Endothelial cell (in vitro differentiated cells): ENCODE results near the gene MMP7. TPM values are rescaled to one million over a fixed set of nuclear protein-coding genes. Genes with fewer than 3 reads are reported as not detected.

Experiments used
- DNase-seq: peaks from one replicate; pipeline ENCODE4 v3.0.0; 2021; ENCODE audit warnings: low spot score
- H3K27ac Mint-ChIP-seq: one replicate; pipeline ENCODE4 v1.8.0; 2021; ENCODE audit warnings: mixed read lengths, inconsistent platforms; ENCODE audit not compliant: unreplicated experiment
- H3K27me3 Mint-ChIP-seq: one replicate; pipeline ENCODE4 v1.8.0; 2021; ENCODE audit warnings: mild to moderate bottlenecking, moderate library complexity, mixed read lengths, inconsistent platforms; ENCODE audit not compliant: unreplicated experiment
- H3K36me3 Mint-ChIP-seq: one replicate; pipeline ENCODE4 v1.8.0; 2021; ENCODE audit warnings: mild to moderate bottlenecking, low read depth, mixed read lengths, inconsistent platforms; ENCODE audit not compliant: unreplicated experiment
- H3K4me1 Mint-ChIP-seq: one replicate; pipeline ENCODE4 v1.8.0; 2021; ENCODE audit warnings: mild to moderate bottlenecking, mixed read lengths, inconsistent platforms; ENCODE audit not compliant: unreplicated experiment
- H3K4me3 Mint-ChIP-seq: one replicate; pipeline ENCODE4 v1.8.0; 2021; ENCODE audit warnings: mild to moderate bottlenecking, mixed read lengths, inconsistent platforms; ENCODE audit not compliant: unreplicated experiment
- H3K9me3 Mint-ChIP-seq: one replicate; pipeline ENCODE4 v1.8.0; 2021; ENCODE audit warnings: mixed read lengths, inconsistent platforms; ENCODE audit not compliant: unreplicated experiment
- total RNA-seq: library from RNA; stranded (reverse); fragmentation: NEBNext Ultra II Directional; extraction: Animal tissue kit (Norgen Biotek cat#: 25700); gene quantifications from one replicate; pipeline ENCODE4 v1.2.1, GENCODE V29; 2021; ENCODE audit not compliant: unreplicated experiment
- TF ChIP-seq, protein P1 (sequence below): fragments of 200-600 bp; sonication (generic); IDR thresholded peaks from one replicate; pipeline ENCODE4 v1.5.0; 2021; ENCODE audit warnings: antibody characterized with exemption; ENCODE audit not compliant: unreplicated experiment

Gene MMP7
- total RNA-seq, 1 donor from 2014 or later: not detected

DNA sequence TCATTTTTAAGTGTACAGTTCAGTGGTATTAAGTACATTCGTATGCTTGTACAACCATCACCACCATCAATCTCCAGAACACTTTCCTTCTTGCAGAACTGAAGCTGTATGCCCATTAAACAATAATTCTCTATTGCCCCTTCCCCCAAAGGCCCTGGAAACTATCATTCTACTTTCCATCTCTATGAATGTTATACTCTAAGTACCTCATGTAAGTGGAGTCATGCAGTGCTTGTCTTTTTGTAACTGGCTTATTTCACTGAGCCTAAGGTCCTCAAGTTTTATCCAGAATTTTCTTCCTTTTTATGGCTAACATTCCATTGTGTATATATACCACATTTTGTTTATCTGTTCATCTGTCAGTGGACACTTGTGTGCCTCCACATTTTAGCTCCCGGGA, 29.7 kb downstream of the MMP7 start:
- Mint-ChIP-seq H3K4me3 (no peak overlapping the region), H3K27me3 (peaks cover 2% of the 10 kb centered on the region), H3K27ac (no peak overlapping the region)

DNA sequence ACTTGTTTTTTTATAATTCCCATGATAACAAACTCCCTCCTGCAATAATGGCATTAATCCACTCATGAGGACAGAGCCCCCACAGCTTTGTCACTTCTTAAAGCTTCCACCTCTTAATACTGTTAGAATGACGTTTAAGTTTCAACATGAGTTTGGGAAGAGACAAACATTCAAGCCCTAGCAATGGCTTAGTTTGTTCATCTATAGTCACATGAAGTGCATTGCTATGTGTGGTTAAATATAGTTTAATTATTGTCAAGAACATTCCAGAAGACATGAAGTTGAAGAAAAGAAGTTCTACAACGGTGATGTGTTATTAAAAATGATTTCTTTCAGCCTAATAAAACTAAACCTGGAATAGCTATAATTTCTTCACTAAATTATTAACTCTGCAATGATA, 30.6 kb downstream of the MMP7 start:
- Mint-ChIP-seq H3K9me3 (no peaks in the 10 kb centered on the region), H3K27me3 (peaks cover 2% of the 10 kb centered on the region), H3K27ac (no peak overlapping the region), H3K4me3 (no peak overlapping the region), H3K36me3 (no peaks in the 10 kb centered on the region), H3K4me1 (peaks cover 2% of the 10 kb centered on the region)
- DNase-seq: no peak
- TF ChIP-seq, protein P1, sequence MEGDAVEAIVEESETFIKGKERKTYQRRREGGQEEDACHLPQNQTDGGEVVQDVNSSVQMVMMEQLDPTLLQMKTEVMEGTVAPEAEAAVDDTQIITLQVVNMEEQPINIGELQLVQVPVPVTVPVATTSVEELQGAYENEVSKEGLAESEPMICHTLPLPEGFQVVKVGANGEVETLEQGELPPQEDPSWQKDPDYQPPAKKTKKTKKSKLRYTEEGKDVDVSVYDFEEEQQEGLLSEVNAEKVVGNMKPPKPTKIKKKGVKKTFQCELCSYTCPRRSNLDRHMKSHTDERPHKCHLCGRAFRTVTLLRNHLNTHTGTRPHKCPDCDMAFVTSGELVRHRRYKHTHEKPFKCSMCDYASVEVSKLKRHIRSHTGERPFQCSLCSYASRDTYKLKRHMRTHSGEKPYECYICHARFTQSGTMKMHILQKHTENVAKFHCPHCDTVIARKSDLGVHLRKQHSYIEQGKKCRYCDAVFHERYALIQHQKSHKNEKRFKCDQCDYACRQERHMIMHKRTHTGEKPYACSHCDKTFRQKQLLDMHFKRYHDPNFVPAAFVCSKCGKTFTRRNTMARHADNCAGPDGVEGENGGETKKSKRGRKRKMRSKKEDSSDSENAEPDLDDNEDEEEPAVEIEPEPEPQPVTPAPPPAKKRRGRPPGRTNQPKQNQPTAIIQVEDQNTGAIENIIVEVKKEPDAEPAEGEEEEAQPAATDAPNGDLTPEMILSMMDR: no peak

More for the DNA sequence above, 29.7 kb downstream of the MMP7 start:
- Mint-ChIP-seq H3K36me3 (no peaks in the 10 kb centered on the region), H3K4me1 (peaks cover 1% of the 10 kb centered on the region), H3K9me3 (no peaks in the 10 kb centered on the region)
- no peak for DNase-seq
- TF ChIP-seq, protein P1: no peak

DNA sequence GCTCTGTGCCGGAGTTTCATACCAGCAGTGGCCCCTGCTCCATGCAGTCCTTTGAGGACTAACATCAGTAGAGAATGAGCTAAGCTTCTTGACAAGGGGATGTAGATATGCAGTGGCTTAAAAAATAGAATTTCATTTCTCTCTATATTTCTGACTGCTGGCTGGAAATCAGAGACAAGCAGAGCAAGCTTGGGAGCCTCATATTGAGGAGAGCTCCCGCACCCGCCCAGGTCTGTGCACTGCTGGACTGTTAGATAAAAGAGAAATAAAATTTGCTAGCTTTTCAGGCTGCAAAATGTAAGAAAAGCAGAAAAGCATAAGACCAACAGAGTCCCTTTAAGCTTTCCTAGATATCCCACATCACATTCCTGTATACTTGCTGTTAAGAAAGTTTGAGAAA, 31.4 kb downstream of the MMP7 start:
- DNase-seq: no peak
- no peaks in the 10 kb centered on the region for H3K36me3 Mint-ChIP-seq
- H3K27ac Mint-ChIP-seq: no peak overlapping the region
- TF ChIP-seq, protein P1: no peak
- no peaks in the 10 kb centered on the region for H3K9me3 Mint-ChIP-seq
- H3K4me1 Mint-ChIP-seq: peaks cover 2% of the 10 kb centered on the region
- H3K27me3 Mint-ChIP-seq: peaks cover 2% of the 10 kb centered on the region
- no peak overlapping the region for H3K4me3 Mint-ChIP-seq

DNA sequence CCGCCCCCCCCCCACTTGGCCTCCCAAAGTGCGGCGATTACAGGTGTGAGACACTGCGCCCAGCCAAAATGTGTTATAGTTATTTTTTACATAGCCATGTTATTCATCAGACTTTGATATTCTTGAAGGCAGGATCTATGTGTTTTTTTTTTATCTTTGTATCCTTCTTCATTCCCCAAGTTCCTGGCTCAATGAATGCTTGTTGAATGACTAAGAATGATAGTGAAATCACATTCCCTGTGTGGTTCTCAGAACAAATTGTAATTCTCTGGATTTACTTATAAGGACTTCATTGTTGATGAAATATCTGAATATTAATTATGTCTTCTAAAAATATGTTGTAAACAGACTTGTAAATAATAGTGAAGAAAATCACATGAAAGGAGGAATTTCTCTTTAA, 33.5 kb downstream of the MMP7 start:
- Mint-ChIP-seq H3K27ac (no peak overlapping the region), H3K9me3 (no peaks in the 10 kb centered on the region), H3K27me3 (no peaks in the 10 kb centered on the region), H3K36me3 (no peaks in the 10 kb centered on the region), H3K4me1 (peaks cover 7% of the 10 kb centered on the region), H3K4me3 (no peak overlapping the region)
- no peak for DNase-seq
- TF ChIP-seq, protein P1: no peak

DNA sequence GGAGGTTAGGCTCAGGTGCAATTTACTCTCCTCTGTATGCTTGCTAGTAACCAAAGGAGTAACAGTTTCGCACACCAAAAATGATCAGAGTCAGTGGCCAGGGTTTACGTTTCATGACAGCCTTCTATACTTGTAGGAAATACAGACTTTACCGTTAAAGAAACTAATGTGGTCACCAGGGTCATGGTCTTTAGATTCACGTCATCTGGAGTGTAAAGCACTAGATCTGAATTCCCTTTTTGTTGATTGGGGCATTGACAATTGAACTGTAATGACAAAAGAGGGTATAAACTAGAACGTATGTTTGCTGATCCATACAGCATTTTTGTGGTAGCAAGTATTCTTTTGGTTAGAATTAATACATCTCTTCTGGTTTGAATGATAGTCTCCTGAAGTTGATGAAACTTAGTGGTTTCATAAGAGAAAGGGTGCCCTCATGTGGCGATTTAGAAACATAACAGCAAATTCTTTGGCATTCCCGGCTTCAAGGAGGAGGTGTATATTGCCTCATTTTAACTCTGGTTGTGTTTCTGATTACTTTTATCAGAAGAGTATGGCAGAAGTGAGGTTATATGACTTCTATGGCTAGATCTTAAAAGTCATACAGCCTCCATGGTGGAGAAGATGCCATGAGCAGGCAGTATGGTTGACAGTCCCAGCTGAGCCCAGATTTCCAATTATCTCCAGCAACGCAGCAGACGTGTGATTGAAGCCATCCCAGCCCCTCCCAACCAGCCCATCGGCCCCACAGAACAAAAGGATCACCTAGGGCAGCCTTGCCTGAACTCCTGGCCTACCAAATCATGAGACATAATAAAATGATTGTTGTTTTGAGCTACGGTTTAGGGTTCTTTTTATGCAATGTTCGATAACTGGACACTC, 35.1 kb downstream of the MMP7 start:
- Mint-ChIP-seq H3K27me3 (no peaks in the 10 kb centered on the region), H3K27ac (no peak overlapping the region)
- TF ChIP-seq, protein P1: peak; percentile 80

More for the DNA sequence above, 35.1 kb downstream of the MMP7 start:
- peak; percentile 49 for DNase-seq
- Mint-ChIP-seq H3K4me3 (no peak overlapping the region), H3K36me3 (no peaks in the 10 kb centered on the region), H3K9me3 (no peaks in the 10 kb centered on the region), H3K4me1 (peaks cover 7% of the 10 kb centered on the region)
